Lower leg skin (tissue), 4 donors: ENCODE measurements around the gene MSMP. TPM values are rescaled to one million over a fixed set of nuclear protein-coding genes. Genes with fewer than 3 reads are reported as not detected.

Source experiments
- DNase-seq, 2 donors: peaks; one replicate each; pipeline ENCODE4 v3.0.0-alpha.2; 2019; ENCODE audit warnings: low spot score in 2 of 2
- H3K4me3 ChIP-seq: fragments of 200-600 bp; sonication (generic); 2 replicates; pipeline ENCODE4 v1.5.1; 2017; ENCODE audit warnings: mild to moderate bottlenecking, low read depth; ENCODE audit not compliant: poor library complexity, severe bottlenecking
- CTCF ChIP-seq, 3 donors: fragments of 450-650 bp; IDR thresholded peaks; one replicate each; pipeline ENCODE4 v1.5.1; 2016; ENCODE audit warnings: antibody characterized with exemption in 3 of 3, mild to moderate bottlenecking in 3 of 3, moderate library complexity in 2 of 3
- POLR2A ChIP-seq, 2 donors: fragments of 450-650 bp; IDR thresholded peaks; one replicate each; pipeline ENCODE4 v1.6.1; 2016 to 2017; ENCODE audit warnings: antibody characterized with exemption in 2 of 2, mild to moderate bottlenecking in 1 of 2, moderate library complexity in 1 of 2
- WGBS, 2 donors: methylation state at CpG; one replicate each; pipeline ENCODE4 v1.1.5; 2018; 5-methylcytosine and 5-hydroxymethylcytosine counted together
- intact Hi-C: fragments of 100-400 bp; cut with DNase I; formaldehyde crosslinking; loops from one replicate; pipeline ENCODE4 v1.15.0; 2023; ENCODE audit warnings: low total_unique reads
- total RNA-seq, 4 donors: library from RNA; depleted of rRNA; stranded (reverse); fragments of >200 nt; gene quantifications; one replicate each; pipeline ENCODE4 v1.1.0, GENCODE V29; 2016

The MSMP gene
- total RNA-seq, 4 donors from 2014 or later = 0.55 to 2.8 TPM; not detected in 2

- DNase-seq = no peak
- 86 to 88% methylated on average over 15 of the region's 15 CpGs for WGBS, 2 donors
- no peak overlapping the region for H3K4me3 ChIP-seq
- TF ChIP-seq POLR2A (IDR thresholded peaks at IDR 0.05) = no peak
- no peak for TF ChIP-seq CTCF (IDR thresholded peaks at IDR 0.05)
- intact Hi-C loops = no loop called here
These were observed 35.2 kb downstream of the MSMP start for GRCh38 chr9:35718721-35719511.

DNA sequence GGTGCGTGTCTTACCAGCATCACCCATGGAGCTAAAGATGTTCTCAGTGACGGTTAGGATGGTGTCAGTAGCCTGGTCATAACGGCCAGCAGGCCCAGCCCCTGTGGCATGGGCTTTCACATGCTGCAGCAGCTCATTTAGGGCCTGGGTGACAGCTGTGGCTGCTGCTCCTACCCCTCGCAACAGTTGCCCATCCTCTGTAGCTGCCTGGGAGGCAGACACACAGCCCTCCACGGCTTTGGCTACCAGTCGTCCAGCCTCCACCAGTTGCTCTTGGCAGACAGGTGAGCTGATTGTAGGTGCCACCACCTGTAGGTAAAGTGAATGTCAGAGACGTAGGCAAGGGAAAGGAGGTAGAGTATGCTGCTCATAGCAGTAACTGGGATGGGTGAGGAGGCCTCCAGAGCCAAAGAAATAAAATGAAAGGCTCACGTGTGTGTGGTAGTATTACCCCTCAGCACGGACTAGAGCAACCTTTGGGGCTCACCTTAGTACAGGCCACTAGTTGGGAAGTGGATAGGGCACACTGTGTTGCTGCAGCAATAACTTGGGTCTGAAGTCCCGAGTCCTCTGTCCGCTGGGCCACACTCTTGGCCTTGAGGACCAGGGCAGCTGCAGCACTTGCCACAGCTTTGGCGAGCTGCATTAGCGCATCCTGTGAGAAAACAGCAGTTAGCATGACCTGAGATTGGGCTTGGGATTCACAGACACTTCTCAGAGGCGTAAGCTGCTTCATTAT, 36.8 kb downstream of the MSMP start:
- 90 to 91% methylated on average over 14 of the region's 14 CpGs for WGBS, 2 donors
- no peak for DNase-seq
- intact Hi-C loops = no loop called here
- H3K4me3 ChIP-seq = no peak overlapping the region
- TF ChIP-seq POLR2A (IDR thresholded peaks at IDR 0.05) (no peak), CTCF (IDR thresholded peaks at IDR 0.05) (no peak)

GRCh38 chr9:35716230-35716629, 37.8 kb downstream of the MSMP start:
- H3K4me3 ChIP-seq = no peak overlapping the region
- WGBS, 2 donors = 86 to 94% methylated on average over 4 of the region's 4 CpGs
- intact Hi-C loops = no loop called here
- no peak for TF ChIP-seq POLR2A (IDR thresholded peaks at IDR 0.05)
- TF ChIP-seq CTCF (IDR thresholded peaks at IDR 0.05) = no peak
- no peak for DNase-seq

GRCh38 chr9:35714579-35715252, 39.4 kb downstream of the MSMP start:
- 91 to 95% methylated on average over 12 to 13 of the region's 13 CpGs for WGBS, 2 donors

DNA sequence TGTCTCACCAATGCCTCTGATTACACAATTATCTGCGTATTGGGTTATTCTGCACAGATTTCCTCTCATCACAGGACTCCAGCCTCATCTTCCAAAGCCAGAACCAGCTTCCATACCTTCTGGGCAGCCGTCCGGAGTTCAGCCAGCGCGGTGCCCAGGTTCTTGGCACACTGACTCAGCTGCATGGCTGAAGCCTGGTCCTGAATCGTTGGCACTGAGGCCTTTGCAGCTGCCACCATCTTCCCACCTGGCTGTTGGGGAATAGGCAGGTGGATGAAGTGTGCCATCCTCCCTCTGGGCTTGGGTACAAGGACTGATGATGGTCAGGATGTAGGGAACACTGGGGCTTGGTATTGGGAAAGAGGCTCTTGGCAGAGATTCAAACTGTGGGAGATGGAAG, 40.0 kb downstream of the MSMP start:
- TF ChIP-seq CTCF (IDR thresholded peaks at IDR 0.05) = no peak
- no peak for TF ChIP-seq POLR2A (IDR thresholded peaks at IDR 0.05)
- intact Hi-C loops = no loop called here
- 93 to 98% methylated on average over 6 of the region's 6 CpGs for WGBS, 2 donors
- no peak for DNase-seq
- no peak overlapping the region for H3K4me3 ChIP-seq

More at GRCh38 chr9:35714579-35715252, 39.4 kb downstream of the MSMP start:
- intact Hi-C loops = no loop called here
- no peak for DNase-seq
- TF ChIP-seq POLR2A (IDR thresholded peaks at IDR 0.05) = no peak
- TF ChIP-seq CTCF (IDR thresholded peaks at IDR 0.05) = no peak
- H3K4me3 ChIP-seq = no peak overlapping the region
